ENCODE results near the gene PLEKHM1. TPM values are rescaled to one million over a fixed set of nuclear protein-coding genes. Genes with fewer than 3 reads are reported as not detected.
"Not testable (repeated sequence)": the region's sequence is repeated elsewhere in the genome, so short reads cannot be mapped to it uniquely, and the experiment has no call there.

The PLEKHM1 gene
- total RNA-seq, 1 donor from 2014 or later, result 41.9 TPM

DNA sequence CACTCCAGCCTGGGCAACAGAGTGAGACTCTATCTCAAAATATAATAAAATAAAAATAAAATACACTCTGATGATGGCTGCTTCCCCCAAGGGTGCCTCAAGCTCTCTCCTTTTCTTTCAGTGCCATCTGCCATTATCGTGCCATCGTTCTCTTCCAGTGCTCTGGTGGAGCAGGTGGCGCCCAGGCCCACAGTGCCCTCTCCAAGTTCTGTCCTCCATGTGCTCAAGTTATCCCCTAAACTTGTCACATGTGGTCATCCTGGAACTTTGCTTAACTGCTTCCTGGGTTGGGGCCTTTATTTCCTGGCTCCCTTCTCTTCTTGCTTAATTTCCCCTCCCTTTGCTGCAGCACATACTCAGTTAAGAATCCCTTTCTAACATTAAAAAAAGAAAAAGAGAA, 6.0 kb upstream of the PLEKHM1 start:
- H3K27me3 Mint-ChIP-seq (ENCODE audit: low read depth, unreplicated experiment); H3K27ac ChIP-seq (ENCODE audit: low read depth, low read length); FAIRE-seq: not testable (repeated sequence)

GRCh38 chr17:45494556-45494955, 4.0 kb upstream of the PLEKHM1 start:
- not testable (repeated sequence) for H3K36me3 Mint-ChIP-seq (ENCODE audit: low read depth, unreplicated experiment); H3K27me3 ChIP-seq (ENCODE audit: insufficient read depth, low read length); H3K4me2 ChIP-seq (ENCODE audit: low read length); H3K4me3 ChIP-seq (ENCODE audit: insufficient read depth, low read depth, low read length); H3K27ac Mint-ChIP-seq (ENCODE audit: unreplicated experiment); H3K4me1 ChIP-seq (ENCODE audit: insufficient read depth, low read length); H3K79me2 ChIP-seq (ENCODE audit: insufficient read depth, low read length); FAIRE-seq; H3K9me3 Mint-ChIP-seq (ENCODE audit: unreplicated experiment); H3K9ac ChIP-seq (ENCODE audit: low read length); H4K20me1 ChIP-seq (ENCODE audit: insufficient read depth, low read length); H3K4me1 Mint-ChIP-seq (ENCODE audit: low read depth, unreplicated experiment); H2AFZ ChIP-seq (ENCODE audit: low read depth, low read length); H3K4me3 Mint-ChIP-seq (ENCODE audit: unreplicated experiment); H3K9me3 ChIP-seq (ENCODE audit: insufficient read depth, low read depth, low read length); H3K27ac ChIP-seq (ENCODE audit: low read depth, low read length); H3K27me3 Mint-ChIP-seq (ENCODE audit: low read depth, unreplicated experiment); H3K36me3 ChIP-seq (ENCODE audit: insufficient read depth, low read length); DNase-seq (ENCODE audit: low read depth)

More for the DNA sequence above, 6.0 kb upstream of the PLEKHM1 start:
- not testable (repeated sequence) for H3K27ac Mint-ChIP-seq (ENCODE audit: unreplicated experiment); H3K4me2 ChIP-seq (ENCODE audit: low read length); H3K36me3 Mint-ChIP-seq (ENCODE audit: low read depth, unreplicated experiment); H3K4me1 Mint-ChIP-seq (ENCODE audit: low read depth, unreplicated experiment); H4K20me1 ChIP-seq (ENCODE audit: insufficient read depth, low read length); H3K9me3 ChIP-seq (ENCODE audit: insufficient read depth, low read depth, low read length); H3K79me2 ChIP-seq (ENCODE audit: insufficient read depth, low read length); H3K36me3 ChIP-seq (ENCODE audit: insufficient read depth, low read length); H3K27me3 ChIP-seq (ENCODE audit: insufficient read depth, low read length); DNase-seq (ENCODE audit: low read depth); H3K4me3 ChIP-seq (ENCODE audit: insufficient read depth, low read depth, low read length); H3K9me3 Mint-ChIP-seq (ENCODE audit: unreplicated experiment); H3K4me3 Mint-ChIP-seq (ENCODE audit: unreplicated experiment); H3K9ac ChIP-seq (ENCODE audit: low read length); H3K4me1 ChIP-seq (ENCODE audit: insufficient read depth, low read length); H2AFZ ChIP-seq (ENCODE audit: low read depth, low read length)

- H3K27me3 Mint-ChIP-seq (ENCODE audit: low read depth, unreplicated experiment); H3K36me3 ChIP-seq (ENCODE audit: insufficient read depth, low read length); H3K36me3 Mint-ChIP-seq (ENCODE audit: low read depth, unreplicated experiment); H3K4me3 ChIP-seq (ENCODE audit: insufficient read depth, low read depth, low read length); H3K9me3 ChIP-seq (ENCODE audit: insufficient read depth, low read depth, low read length); H3K27me3 ChIP-seq (ENCODE audit: insufficient read depth, low read length); H4K20me1 ChIP-seq (ENCODE audit: insufficient read depth, low read length); H3K27ac Mint-ChIP-seq (ENCODE audit: unreplicated experiment); H3K4me1 ChIP-seq (ENCODE audit: insufficient read depth, low read length); H3K4me2 ChIP-seq (ENCODE audit: low read length); DNase-seq (ENCODE audit: low read depth); H3K9me3 Mint-ChIP-seq (ENCODE audit: unreplicated experiment); H3K27ac ChIP-seq (ENCODE audit: low read depth, low read length); H3K4me1 Mint-ChIP-seq (ENCODE audit: low read depth, unreplicated experiment); FAIRE-seq; H2AFZ ChIP-seq (ENCODE audit: low read depth, low read length); H3K9ac ChIP-seq (ENCODE audit: low read length); H3K4me3 Mint-ChIP-seq (ENCODE audit: unreplicated experiment): not testable (repeated sequence)
- peaks cover 13% of the 10 kb centered on the region for H3K79me2 ChIP-seq (ENCODE audit: insufficient read depth, low read length)
Measured at GRCh38 chr17:45492156-45492555, 1.6 kb upstream of the PLEKHM1 start.

DNA sequence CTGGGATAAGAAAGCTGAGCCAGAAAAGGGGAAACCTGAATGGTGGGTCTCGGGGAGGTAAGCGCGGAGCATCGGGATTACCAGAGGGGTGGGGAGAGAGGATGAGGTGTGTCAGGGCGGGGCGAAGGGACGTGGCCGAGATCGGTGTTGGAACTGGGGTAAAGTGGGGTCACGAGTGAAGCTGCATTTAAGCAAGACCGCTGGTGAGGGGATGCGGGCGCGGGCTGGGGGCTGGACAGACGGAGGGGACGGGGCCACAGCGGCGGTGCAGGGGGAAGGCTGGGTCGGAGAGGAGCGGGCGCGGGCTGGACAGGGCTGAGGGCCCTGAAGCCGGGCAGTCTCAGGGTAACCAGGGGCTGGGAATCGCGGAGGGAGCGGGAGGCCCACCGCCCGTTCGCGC, 323 bp downstream of the PLEKHM1 start:
- H3K4me1 ChIP-seq (ENCODE audit: insufficient read depth, low read length); H3K36me3 ChIP-seq (ENCODE audit: insufficient read depth, low read length); H3K36me3 Mint-ChIP-seq (ENCODE audit: low read depth, unreplicated experiment); H3K27me3 Mint-ChIP-seq (ENCODE audit: low read depth, unreplicated experiment); H4K20me1 ChIP-seq (ENCODE audit: insufficient read depth, low read length); H3K9me3 Mint-ChIP-seq (ENCODE audit: unreplicated experiment); H3K27me3 ChIP-seq (ENCODE audit: insufficient read depth, low read length); H3K9me3 ChIP-seq (ENCODE audit: insufficient read depth, low read depth, low read length); FAIRE-seq: not testable (repeated sequence)
- Mint-ChIP-seq H3K4me1 (ENCODE audit: low read depth, unreplicated experiment) (peaks cover 10% of the 10 kb centered on the region), H3K4me3 (ENCODE audit: unreplicated experiment) (peak overlapping the region; percentile 91), H3K27ac (ENCODE audit: unreplicated experiment) (peak overlapping the region; percentile 62)
- peak overlapping the region; percentile 87 for H3K9ac ChIP-seq (ENCODE audit: low read length)
- peak overlapping the region; percentile 92 for H3K4me2 ChIP-seq (ENCODE audit: low read length)
- peak overlapping the region; percentile 33 for H3K27ac ChIP-seq (ENCODE audit: low read depth, low read length)
- peak; percentile 3 for DNase-seq (ENCODE audit: low read depth)
- peaks cover 17% of the 10 kb centered on the region for H3K79me2 ChIP-seq (ENCODE audit: insufficient read depth, low read length)
- peak overlapping the region; percentile 65 for H3K4me3 ChIP-seq (ENCODE audit: insufficient read depth, low read depth, low read length)
- H2AFZ ChIP-seq (ENCODE audit: low read depth, low read length), result peak overlapping the region; percentile 56

DNA sequence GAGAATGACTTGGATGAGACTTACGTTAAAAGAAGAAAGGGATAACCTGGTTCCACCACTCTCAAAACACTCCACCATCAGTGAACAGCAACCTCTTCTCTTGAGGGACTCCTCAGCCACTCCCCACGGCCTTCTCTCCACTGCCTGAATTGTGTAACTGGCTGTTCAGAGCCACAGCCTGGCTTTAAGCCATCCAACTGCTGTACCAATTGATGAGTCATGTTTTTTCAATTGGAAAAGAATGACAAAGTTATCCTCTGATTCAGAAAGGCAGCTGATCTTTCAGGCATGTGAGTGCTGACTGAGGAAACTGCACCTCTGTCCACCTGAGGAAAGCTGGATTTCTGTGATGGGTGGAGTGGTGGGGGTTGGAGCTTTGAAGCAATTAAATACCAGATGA, 2.8 kb downstream of the PLEKHM1 start:
- peak; percentile 80 for DNase-seq (ENCODE audit: low read depth)
- H3K27ac ChIP-seq (ENCODE audit: low read depth, low read length), result peak overlapping the region; percentile 63
- FAIRE-seq; H3K9me3 Mint-ChIP-seq (ENCODE audit: unreplicated experiment); H2AFZ ChIP-seq (ENCODE audit: low read depth, low read length); H3K9me3 ChIP-seq (ENCODE audit: insufficient read depth, low read depth, low read length); H3K27me3 Mint-ChIP-seq (ENCODE audit: low read depth, unreplicated experiment); H3K4me3 ChIP-seq (ENCODE audit: insufficient read depth, low read depth, low read length); H3K36me3 ChIP-seq (ENCODE audit: insufficient read depth, low read length); H3K27me3 ChIP-seq (ENCODE audit: insufficient read depth, low read length); H3K36me3 Mint-ChIP-seq (ENCODE audit: low read depth, unreplicated experiment); H3K4me1 ChIP-seq (ENCODE audit: insufficient read depth, low read length): not testable (repeated sequence)
- Mint-ChIP-seq H3K27ac (ENCODE audit: unreplicated experiment) (peak overlapping the region; percentile 98), H3K4me3 (ENCODE audit: unreplicated experiment) (peak overlapping the region; percentile 77), H3K4me1 (ENCODE audit: low read depth, unreplicated experiment) (peaks cover 10% of the 10 kb centered on the region)
- peak overlapping the region; percentile 46 for H3K9ac ChIP-seq (ENCODE audit: low read length)
- H3K4me2 ChIP-seq (ENCODE audit: low read length), result peak overlapping the region; percentile 50
- peaks cover 23% of the 10 kb centered on the region for H3K79me2 ChIP-seq (ENCODE audit: insufficient read depth, low read length)
- peaks cover 10% of the 10 kb centered on the region for H4K20me1 ChIP-seq (ENCODE audit: insufficient read depth, low read length)

DNA sequence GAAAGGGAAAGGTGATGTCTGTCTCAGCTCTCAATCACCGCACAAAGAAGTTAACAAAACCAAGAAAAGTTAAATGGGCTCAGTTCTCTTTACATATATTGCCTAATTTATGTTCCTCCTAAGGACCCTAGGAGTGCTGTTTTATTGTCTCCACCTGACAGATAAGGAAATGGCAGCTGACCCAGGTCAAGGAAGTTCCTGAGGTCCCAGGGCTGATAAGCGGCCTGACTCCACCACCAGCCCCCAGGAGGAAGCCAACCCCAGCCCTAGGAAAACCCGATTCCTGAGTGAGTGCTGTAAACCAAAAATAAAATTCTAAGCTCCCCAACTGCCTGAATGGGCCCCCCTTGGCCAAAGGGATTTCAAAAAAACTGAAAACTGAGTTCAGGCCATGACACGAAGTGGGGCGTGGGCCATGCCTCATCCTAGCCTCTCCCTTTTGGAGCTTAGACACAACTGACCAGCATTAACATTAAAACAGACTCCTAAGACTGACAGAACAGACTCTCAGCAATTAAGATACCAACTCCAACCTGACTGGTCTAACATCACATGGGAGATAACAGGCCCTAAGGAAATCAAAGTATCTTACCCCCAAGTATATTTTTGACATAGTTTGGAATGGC, 6.8 kb downstream of the PLEKHM1 start:
- not testable (repeated sequence) for H3K36me3 Mint-ChIP-seq (ENCODE audit: low read depth, unreplicated experiment); H3K27ac Mint-ChIP-seq (ENCODE audit: unreplicated experiment); H3K4me1 Mint-ChIP-seq (ENCODE audit: low read depth, unreplicated experiment); H3K9me3 ChIP-seq (ENCODE audit: insufficient read depth, low read depth, low read length); DNase-seq (ENCODE audit: low read depth); H3K27me3 ChIP-seq (ENCODE audit: insufficient read depth, low read length); H3K9me3 Mint-ChIP-seq (ENCODE audit: unreplicated experiment); H2AFZ ChIP-seq (ENCODE audit: low read depth, low read length); H3K27me3 Mint-ChIP-seq (ENCODE audit: low read depth, unreplicated experiment); H3K4me3 ChIP-seq (ENCODE audit: insufficient read depth, low read depth, low read length); H3K36me3 ChIP-seq (ENCODE audit: insufficient read depth, low read length); H3K79me2 ChIP-seq (ENCODE audit: insufficient read depth, low read length); H3K9ac ChIP-seq (ENCODE audit: low read length); H3K4me3 Mint-ChIP-seq (ENCODE audit: unreplicated experiment); H3K4me1 ChIP-seq (ENCODE audit: insufficient read depth, low read length); FAIRE-seq; H3K4me2 ChIP-seq (ENCODE audit: low read length); H3K27ac ChIP-seq (ENCODE audit: low read depth, low read length)
- H4K20me1 ChIP-seq (ENCODE audit: insufficient read depth, low read length), result peaks cover 10% of the 10 kb centered on the region
